Gastroesophageal sphincter (tissue), 4 donors: Measurements from ENCODE around the gene WNT16. TPM values are rescaled to one million over a fixed set of nuclear protein-coding genes. Genes with fewer than 3 reads are reported as not detected.
"Not testable (repeated sequence)": the region's sequence is repeated elsewhere in the genome, so short reads cannot be mapped to it uniquely, and the experiment has no call there.

Source experiments
- ATAC-seq: fragments of 150-250 bp; one replicate; pipeline ENCODE4 v1.9.1; 2016; ENCODE audit warnings: mild to moderate bottlenecking, moderate library complexity
- H3K27ac ChIP-seq, 4 donors: fragments of 200-600 bp; sonication (generic) in 3 of 4; 1 replicate in 3 of 4; 2 replicates in 1 of 4; pipeline ENCODE4 v1.5.1; 2016 to 2019
- H3K27me3 ChIP-seq: fragments of 200-600 bp; sonication (generic); one replicate; pipeline ENCODE4 v1.5.1; 2019
- H3K36me3 ChIP-seq, 2 donors: fragments of 200-600 bp; sonication (generic); one replicate each; pipeline ENCODE4 v1.5.1; 2019; ENCODE audit warnings: control low read depth in 1 of 2
- H3K4me1 ChIP-seq, 3 donors: fragments of 200-600 bp; sonication (generic); 1 replicate in 2 of 3; 2 replicates in 1 of 3; pipeline ENCODE4 v1.5.1; 2016 to 2019; ENCODE audit warnings: control low read depth in 2 of 3
- H3K4me3 ChIP-seq, 2 donors: fragments of 200-600 bp; sonication (generic); one replicate each; pipeline ENCODE4 v1.5.1; 2019; ENCODE audit warnings: mild to moderate bottlenecking in 1 of 2, moderate library complexity in 1 of 2
- H3K9me3 ChIP-seq, 3 donors: fragments of 200-600 bp; sonication (generic); one replicate each; pipeline ENCODE4 v1.5.1; 2017 to 2019; ENCODE audit warnings: control low read depth in 2 of 3
- EP300 ChIP-seq: sonication (generic); formaldehyde crosslinking; IDR thresholded peaks from one replicate; pipeline ENCODE4 v1.6.1; 2017; ENCODE audit warnings: antibody characterized with exemption, mild to moderate bottlenecking
- POLR2A ChIP-seq, 2 donors: fragments of 450-650 bp; IDR thresholded peaks; one replicate each; pipeline ENCODE4 v1.6.1; 2017; ENCODE audit warnings: antibody characterized with exemption in 2 of 2, mild to moderate bottlenecking in 2 of 2, moderate library complexity in 1 of 2
- POLR2AphosphoS5 ChIP-seq: sonication (generic); formaldehyde crosslinking; IDR thresholded peaks from one replicate; pipeline ENCODE4 v1.6.1; 2017; ENCODE audit warnings: antibody characterized with exemption
- whole genome bisulfite sequencing, 2 donors: methylation state at CpG; one replicate each; pipeline ENCODE4 v1.1.5; 2018; ENCODE audit warnings: low coverage in 1 of 2; 5-methylcytosine and 5-hydroxymethylcytosine counted together
- total RNA-seq, 4 donors: library from RNA; depleted of rRNA; stranded (reverse); fragments of >200 nt; gene quantifications; one replicate each; pipeline ENCODE4 v1.1.0, GENCODE V29; 2016
- TF ChIP-seq, protein P1 (sequence below), 4 experiments: fragments of 200-600 bp in 2 of 4; fragments of 450-650 bp in 2 of 4; sonication (generic) in 1 of 4; IDR thresholded peaks; one replicate each; pipeline ENCODE4 v1.5.1; 2017 to 2019; ENCODE audit warnings: antibody characterized with exemption in 4 of 4, mild to moderate bottlenecking in 2 of 4, moderate library complexity in 2 of 4

The WNT16 gene
- total RNA-seq, 4 donors from 2014 or later = 0.13 to 0.17 (median 0.16) TPM; not detected in 1

DNA sequence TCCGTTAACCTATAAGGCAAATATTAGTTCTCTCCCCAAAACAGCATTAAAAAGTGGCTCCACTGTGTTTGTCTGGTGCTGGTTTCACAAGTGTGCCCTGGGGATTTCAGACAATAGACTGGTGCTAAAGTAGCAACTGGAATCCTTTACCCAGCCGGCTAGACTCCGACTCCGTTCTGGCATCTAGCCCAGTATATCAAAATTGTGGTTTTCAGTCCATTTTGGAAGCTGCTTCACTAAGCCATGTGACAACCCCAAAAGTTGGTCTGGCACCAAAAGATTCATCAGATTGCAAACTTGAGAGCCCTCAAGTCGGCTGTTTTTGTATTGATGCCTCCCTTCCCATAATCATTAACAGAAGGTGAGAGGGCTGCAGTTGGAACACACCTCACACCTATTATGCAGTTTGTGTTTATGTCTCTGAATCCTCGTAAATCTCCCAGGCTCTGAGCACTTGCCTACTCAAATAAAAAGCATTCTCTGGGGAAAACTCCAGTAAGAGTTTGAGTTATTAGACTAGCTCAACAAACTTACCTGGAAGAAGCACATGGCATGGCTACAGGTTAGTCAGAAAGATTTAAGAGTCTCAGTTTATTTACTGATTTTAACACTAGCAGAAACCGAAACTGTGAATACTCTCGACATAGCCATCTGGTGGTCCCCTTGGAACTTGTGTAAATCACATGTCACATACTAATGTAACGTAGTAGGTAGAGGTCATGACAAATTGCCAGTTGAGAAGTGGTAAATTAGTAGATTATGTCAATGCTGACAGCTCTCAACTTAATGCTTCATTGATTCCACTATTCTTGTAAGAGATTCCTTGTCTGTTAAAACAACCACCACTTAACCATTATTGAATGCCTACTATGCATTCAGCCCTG is 14.8 kb upstream of the WNT16 start:
- no peak overlapping the region for H3K27ac ChIP-seq
- 38 to 56% methylated on average over 6 to 9 of the region's 9 CpGs for WGBS, 2 donors
- no peaks in the 10 kb centered on the region for H3K36me3 ChIP-seq
- H3K4me3 ChIP-seq = no peak overlapping the region
- H3K27me3 ChIP-seq = no peaks in the 10 kb centered on the region
- peaks cover 0 to 4% (median 0%) of the 10 kb centered on the region in 3 donors for H3K9me3 ChIP-seq
- ATAC-seq = no peak
- TF ChIP-seq, protein P1, sequence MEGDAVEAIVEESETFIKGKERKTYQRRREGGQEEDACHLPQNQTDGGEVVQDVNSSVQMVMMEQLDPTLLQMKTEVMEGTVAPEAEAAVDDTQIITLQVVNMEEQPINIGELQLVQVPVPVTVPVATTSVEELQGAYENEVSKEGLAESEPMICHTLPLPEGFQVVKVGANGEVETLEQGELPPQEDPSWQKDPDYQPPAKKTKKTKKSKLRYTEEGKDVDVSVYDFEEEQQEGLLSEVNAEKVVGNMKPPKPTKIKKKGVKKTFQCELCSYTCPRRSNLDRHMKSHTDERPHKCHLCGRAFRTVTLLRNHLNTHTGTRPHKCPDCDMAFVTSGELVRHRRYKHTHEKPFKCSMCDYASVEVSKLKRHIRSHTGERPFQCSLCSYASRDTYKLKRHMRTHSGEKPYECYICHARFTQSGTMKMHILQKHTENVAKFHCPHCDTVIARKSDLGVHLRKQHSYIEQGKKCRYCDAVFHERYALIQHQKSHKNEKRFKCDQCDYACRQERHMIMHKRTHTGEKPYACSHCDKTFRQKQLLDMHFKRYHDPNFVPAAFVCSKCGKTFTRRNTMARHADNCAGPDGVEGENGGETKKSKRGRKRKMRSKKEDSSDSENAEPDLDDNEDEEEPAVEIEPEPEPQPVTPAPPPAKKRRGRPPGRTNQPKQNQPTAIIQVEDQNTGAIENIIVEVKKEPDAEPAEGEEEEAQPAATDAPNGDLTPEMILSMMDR (IDR thresholded peaks at IDR 0.05) = no peak
- no peak for TF ChIP-seq EP300
- TF ChIP-seq POLR2AphosphoS5 = no peak
- TF ChIP-seq POLR2A (IDR thresholded peaks at IDR 0.05) = no peak
- no peaks in the 10 kb centered on the region for H3K4me1 ChIP-seq

DNA sequence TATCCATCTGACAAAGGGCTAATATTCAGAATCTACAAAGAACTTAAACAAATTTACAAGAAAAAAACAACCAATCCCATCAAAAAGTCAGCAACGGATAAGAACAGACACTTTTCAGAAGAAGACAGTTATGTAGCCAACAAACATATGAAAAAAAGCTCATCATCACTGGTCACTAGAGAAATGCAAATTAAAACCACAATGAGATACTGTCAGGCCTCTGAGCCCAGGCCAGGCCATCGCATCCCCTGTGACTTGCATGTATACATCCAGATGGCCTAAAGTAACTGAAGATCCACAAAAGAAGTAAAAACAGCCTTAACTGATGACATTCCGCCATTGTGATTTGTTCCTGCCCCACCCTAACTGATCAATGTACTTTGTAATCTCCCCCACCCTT is 13.6 kb upstream of the WNT16 start:
- H3K9me3 ChIP-seq, H3K4me3 ChIP-seq, H3K36me3 ChIP-seq, H3K27ac ChIP-seq, H3K4me1 ChIP-seq, H3K27me3 ChIP-seq, ATAC-seq: not testable (repeated sequence)
- WGBS, 2 donors = 67 to 73% methylated on average over 1 to 2 of the region's 3 CpGs

DNA sequence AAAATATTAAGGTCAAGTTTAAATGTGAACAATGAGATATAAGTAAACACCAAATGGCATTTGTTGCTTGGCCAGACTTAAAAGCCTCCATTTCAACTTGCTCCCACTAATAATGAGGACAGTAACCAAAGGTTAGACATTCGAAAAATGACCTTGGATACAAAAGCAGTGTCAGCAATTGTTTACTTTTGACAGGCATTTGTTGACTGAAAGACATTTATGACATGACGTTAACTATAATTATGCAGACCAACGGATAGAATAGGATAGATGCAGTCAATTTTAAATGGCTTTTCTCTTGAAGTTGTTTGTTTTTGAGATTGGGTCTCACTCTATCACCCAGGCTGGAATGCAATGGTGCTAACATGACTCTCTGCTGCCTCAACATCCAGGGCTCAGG is 6.3 kb upstream of the WNT16 start:
- ATAC-seq = no peak
- WGBS, 2 donors = 46 to 64% methylated on average over 3 of the region's 3 CpGs
- Histone ChIP-seq H3K36me3 (no peaks in the 10 kb centered on the region), H3K4me3 (no peak overlapping the region), H3K4me1 (no peaks in the 10 kb centered on the region), H3K9me3 (no peaks in the 10 kb centered on the region), H3K27me3 (peaks cover 3% of the 10 kb centered on the region), H3K27ac (no peak overlapping the region)
- TF ChIP-seq EP300 = no peak
- TF ChIP-seq POLR2A (IDR thresholded peaks at IDR 0.05) = no peak
- no peak for TF ChIP-seq POLR2AphosphoS5
- TF ChIP-seq, protein P1 (IDR thresholded peaks at IDR 0.05) = no peak

DNA sequence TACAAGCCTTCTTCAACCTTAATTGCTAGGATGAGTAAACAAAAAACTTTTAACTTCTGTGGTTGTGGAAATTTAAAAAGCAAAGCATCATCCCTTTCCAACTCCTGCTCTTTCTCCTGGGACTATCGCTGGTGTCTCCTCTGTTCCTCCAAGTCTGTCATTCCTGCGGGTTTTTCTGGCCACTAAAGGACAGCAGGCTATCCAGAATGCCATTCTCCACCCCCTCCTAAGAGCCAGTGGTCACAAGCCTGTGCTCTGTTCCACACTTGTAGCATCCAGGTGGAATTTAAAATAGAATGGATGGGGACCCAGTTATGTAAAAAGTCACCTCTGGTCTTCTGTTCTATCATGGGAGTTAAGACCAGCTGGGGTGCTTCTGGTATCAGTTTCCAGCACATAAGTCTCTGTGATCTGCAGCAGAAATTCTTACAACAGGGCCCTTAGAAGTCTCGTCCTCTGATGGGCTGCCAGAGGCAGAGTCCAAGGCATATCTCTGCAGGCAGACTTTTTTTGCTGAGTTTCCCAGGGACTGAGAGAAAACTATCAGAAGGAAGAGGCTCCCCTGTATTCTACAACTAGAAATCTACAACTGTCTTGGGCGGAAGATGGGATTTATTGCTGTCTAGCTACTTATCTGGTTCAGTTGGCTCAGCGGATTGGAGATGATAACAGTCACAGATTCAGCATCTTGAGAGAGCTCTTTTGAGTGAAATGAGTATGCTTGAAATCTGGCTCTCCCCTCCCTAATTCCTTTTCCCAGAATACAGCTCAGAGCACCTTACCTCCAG is 5.1 kb upstream of the WNT16 start:
- Histone ChIP-seq H3K27me3 (peaks cover 15% of the 10 kb centered on the region), H3K9me3 (no peaks in the 10 kb centered on the region), H3K4me3 (no peak overlapping the region), H3K4me1 (peaks cover 0 to 2% (median 0%) of the 10 kb centered on the region in 3 donors), H3K36me3 (no peaks in the 10 kb centered on the region), H3K27ac (no peak overlapping the region)
- 49 to 65% methylated on average over 4 to 5 of the region's 5 CpGs for WGBS, 2 donors
- no peak for ATAC-seq
- TF ChIP-seq POLR2AphosphoS5 (no peak), POLR2A (IDR thresholded peaks at IDR 0.05) (no peak), EP300 (no peak)
- TF ChIP-seq, protein P1 (IDR thresholded peaks at IDR 0.05) = no peak

DNA sequence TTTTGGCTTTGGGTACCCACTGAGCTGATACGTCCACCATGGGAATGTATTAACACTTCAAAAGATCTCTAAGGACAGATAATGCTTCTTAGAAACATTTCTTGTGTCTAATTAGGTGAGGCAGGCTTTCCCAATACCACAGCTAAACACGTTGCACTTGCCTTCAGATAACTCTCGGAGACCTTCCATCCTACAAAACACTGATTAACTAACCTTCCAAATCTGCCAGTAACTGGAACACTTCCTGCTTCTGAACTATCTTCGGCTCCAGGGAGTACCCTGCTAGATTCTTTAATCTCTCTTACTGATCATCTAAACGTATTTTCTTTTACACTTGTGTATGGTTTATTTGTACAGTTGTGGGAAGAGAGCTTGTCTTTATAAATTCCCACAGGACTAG is 1.1 kb upstream of the WNT16 start:
- H3K4me3 ChIP-seq = no peak overlapping the region
- 86 to 97% methylated on average over 3 to 5 of the region's 5 CpGs for WGBS, 2 donors
- H3K9me3 ChIP-seq = no peaks in the 10 kb centered on the region
- H3K4me1 ChIP-seq = peaks cover 0 to 21% (median 12%) of the 10 kb centered on the region in 3 donors
- H3K27me3 ChIP-seq = peaks cover 52% of the 10 kb centered on the region
- TF ChIP-seq POLR2A (IDR thresholded peaks at IDR 0.05) = no peak
- TF ChIP-seq, protein P1 (IDR thresholded peaks at IDR 0.05) = no peak
- no peak for TF ChIP-seq EP300
- TF ChIP-seq POLR2AphosphoS5 = no peak
- H3K27ac ChIP-seq = no peak overlapping the region
- ATAC-seq = no peak
- no peaks in the 10 kb centered on the region for H3K36me3 ChIP-seq
